GM12892 (cell line): Measurements from ENCODE around the gene TXNL1.

Experiments
- POLR2A ChIP-seq: IDR thresholded peaks from 2 replicates; pipeline ENCODE4 v1.6.1; 2011; ENCODE audit warnings: low read depth, low read length, control low read depth
- POLR2AphosphoS5 ChIP-seq: IDR thresholded peaks from 2 replicates; pipeline ENCODE4 v1.6.1; 2011; ENCODE audit warnings: low read depth, low read length, control low read depth

DNA sequence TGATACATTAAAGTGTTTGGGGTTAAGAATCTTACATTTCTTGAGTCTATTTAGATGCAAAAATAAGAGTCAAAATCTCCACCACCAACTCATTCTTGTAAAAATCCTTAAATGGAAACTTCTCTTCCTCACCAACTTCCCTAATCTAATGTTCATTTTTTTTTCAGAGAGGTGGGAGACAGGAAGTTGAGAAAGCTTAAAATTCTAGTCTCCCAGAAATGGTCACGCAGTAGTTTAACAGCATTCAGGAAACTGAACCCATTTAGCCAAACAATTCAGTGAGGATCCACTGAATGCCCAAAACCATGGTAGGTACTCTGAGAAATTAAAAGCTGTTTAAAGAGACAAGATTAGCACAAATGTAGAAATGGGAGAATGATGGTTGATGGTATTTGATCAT is 69.0 kb downstream of the TXNL1 start:
- TF ChIP-seq POLR2A (no peak), POLR2AphosphoS5 (no peak)
